NB4 (cell line): Measurements from ENCODE around the gene TNPO1.

ENCODE experiments used
- CTCF ChIP-seq: IDR thresholded peaks from one replicate; pipeline ENCODE4 v1.5.1; 2012; ENCODE audit warnings: low read depth, low read length
- POLR2A ChIP-seq: IDR thresholded peaks from 2 replicates; pipeline ENCODE4 v1.6.1; 2011; ENCODE audit warnings: mild to moderate bottlenecking; ENCODE audit not compliant: insufficient read length; ENCODE audit errors: extremely low read depth
- TF ChIP-seq, protein P1 (sequence below): IDR thresholded peaks from 2 replicates; pipeline ENCODE4 v1.6.1; 2011; ENCODE audit warnings: low read depth, low read length

- TF ChIP-seq CTCF, result no peak
- TF ChIP-seq, protein P1, sequence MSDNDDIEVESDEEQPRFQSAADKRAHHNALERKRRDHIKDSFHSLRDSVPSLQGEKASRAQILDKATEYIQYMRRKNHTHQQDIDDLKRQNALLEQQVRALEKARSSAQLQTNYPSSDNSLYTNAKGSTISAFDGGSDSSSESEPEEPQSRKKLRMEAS, result no peak
- no peak for TF ChIP-seq POLR2A
Measured at GRCh38 chr5:72954389-72954788, 137.9 kb downstream of the TNPO1 start.
